ENCODE results near the gene SLC48A1.

Gene SLC48A1

GRCh38 chr12:47819896-47820630 lies 47.0 kb downstream of the SLC48A1 start, which contains the start of gene HDAC7:
HDAC7 (minus strand) TSS chr12:47819903; CDS start chr12:47819785, 118 bp downstream.
- CTCF ChIA-PET = interaction anchor here (1.0 to 29.3 kb wide), 3 partner anchors 12 to 28 kb away, joined by 4 to 716 read pairs (median 70); no protein-coding TSS in a partner anchor
- H3K36me3 Mint-ChIP-seq = peaks cover 41% of the 10 kb centered on the region
- peak within 1 kb of the TSS; percentile 95 for H3K27ac Mint-ChIP-seq
- peak; percentile 88 for DNase-seq
- H3K9me3 Mint-ChIP-seq = no peaks in the 10 kb centered on the region
- H3K4me1 Mint-ChIP-seq = peaks cover 73% of the 10 kb centered on the region
- H3K4me3 Mint-ChIP-seq = peak within 1 kb of the TSS; percentile 94
- H3K27me3 Mint-ChIP-seq = no peaks in the 10 kb centered on the region

GRCh38 chr12:47820631-47821345 lies 47.8 kb downstream of the SLC48A1 start:
- peak overlapping the region; percentile 95 for H3K27ac Mint-ChIP-seq
- H3K4me1 Mint-ChIP-seq = peaks cover 73% of the 10 kb centered on the region
- no peaks in the 10 kb centered on the region for H3K9me3 Mint-ChIP-seq
- CTCF ChIA-PET = interaction anchor here (0.6 to 29.3 kb wide), 3 partner anchors 12 to 41 kb away, joined by 3 to 716 read pairs (median 70); no protein-coding TSS in a partner anchor
- H3K4me3 Mint-ChIP-seq = peak overlapping the region; percentile 93
- peaks cover 37% of the 10 kb centered on the region for H3K36me3 Mint-ChIP-seq
- H3K27me3 Mint-ChIP-seq = no peaks in the 10 kb centered on the region
- no peak for DNase-seq

- H3K9me3 Mint-ChIP-seq = no peaks in the 10 kb centered on the region
- no peaks in the 10 kb centered on the region for H3K27me3 Mint-ChIP-seq
- DNase-seq = no peak
- H3K27ac Mint-ChIP-seq = peak overlapping the region; percentile 95
- peak overlapping the region; percentile 93 for H3K4me3 Mint-ChIP-seq
- H3K4me1 Mint-ChIP-seq = peaks cover 73% of the 10 kb centered on the region
- CTCF ChIA-PET = interaction anchor here (0.6 to 29.3 kb wide), 4 partner anchors 13 to 41 kb away, joined by 3 to 716 read pairs (median 38); no protein-coding TSS in a partner anchor
- H3K36me3 Mint-ChIP-seq = peaks cover 33% of the 10 kb centered on the region
Measured at GRCh38 chr12:47821346-47821706, 48.3 kb downstream of the SLC48A1 start.

- H3K4me3 Mint-ChIP-seq = no peak overlapping the region
- H3K27me3 Mint-ChIP-seq = no peaks in the 10 kb centered on the region
- CTCF ChIA-PET = interaction anchor here (1.7 to 29.3 kb wide), 3 partner anchors 13 to 20 kb away, joined by 5 to 716 read pairs (median 70); no protein-coding TSS in a partner anchor
- peaks cover 26% of the 10 kb centered on the region for H3K36me3 Mint-ChIP-seq
- peak overlapping the region; percentile 63 for H3K27ac Mint-ChIP-seq
- H3K4me1 Mint-ChIP-seq = peaks cover 74% of the 10 kb centered on the region
- H3K9me3 Mint-ChIP-seq = no peaks in the 10 kb centered on the region
- no peak for DNase-seq
Measured at GRCh38 chr12:47822401-47822800, 49.4 kb downstream of the SLC48A1 start.

- Mint-ChIP-seq H3K36me3 (peaks cover 22% of the 10 kb centered on the region), H3K27me3 (no peaks in the 10 kb centered on the region), H3K9me3 (no peaks in the 10 kb centered on the region), H3K4me1 (peaks cover 75% of the 10 kb centered on the region), H3K4me3 (no peak overlapping the region), H3K27ac (peak overlapping the region; percentile 90)
- DNase-seq = no peak
- CTCF ChIA-PET = interaction anchor here (1.7 to 29.3 kb wide), 3 partner anchors 13 to 21 kb away, joined by 5 to 716 read pairs (median 70); no protein-coding TSS in a partner anchor
Measured at GRCh38 chr12:47822863-47823262, 49.8 kb downstream of the SLC48A1 start.

- Mint-ChIP-seq H3K27ac (peak overlapping the region; percentile 90), H3K4me1 (peaks cover 82% of the 10 kb centered on the region), H3K27me3 (no peaks in the 10 kb centered on the region), H3K9me3 (no peaks in the 10 kb centered on the region), H3K36me3 (peaks cover 15% of the 10 kb centered on the region), H3K4me3 (no peak overlapping the region)
- CTCF ChIA-PET = interaction anchor here (29.3 kb wide), 1 partner anchor 12 kb away, joined by 716 read pairs; no protein-coding TSS in a partner anchor
- no peak for DNase-seq
Measured at GRCh38 chr12:47823422-47824086, 50.5 kb downstream of the SLC48A1 start.

GRCh38 chr12:47824198-47824597 lies 51.2 kb downstream of the SLC48A1 start:
- peaks cover 89% of the 10 kb centered on the region for H3K4me1 Mint-ChIP-seq
- CTCF ChIA-PET = interaction anchor here (1.0 to 1.7 kb wide), 5 partner anchors 10 to 23 kb away, joined by 3 to 6 read pairs (median 5); no protein-coding TSS in a partner anchor
- H3K9me3 Mint-ChIP-seq = no peaks in the 10 kb centered on the region
- peak overlapping the region; percentile 90 for H3K27ac Mint-ChIP-seq
- H3K4me3 Mint-ChIP-seq = peak overlapping the region; percentile 31
- no peaks in the 10 kb centered on the region for H3K27me3 Mint-ChIP-seq
- peaks cover 10% of the 10 kb centered on the region for H3K36me3 Mint-ChIP-seq
- peak; percentile 69 for DNase-seq

- Mint-ChIP-seq H3K9me3 (no peaks in the 10 kb centered on the region), H3K4me1 (peaks cover 93% of the 10 kb centered on the region), H3K4me3 (peak overlapping the region; percentile 50), H3K27me3 (no peaks in the 10 kb centered on the region), H3K27ac (peak overlapping the region; percentile 90), H3K36me3 (peaks cover 10% of the 10 kb centered on the region)
- CTCF ChIA-PET = interaction anchor here (1.0 to 1.7 kb wide), 5 partner anchors 9 to 23 kb away, joined by 3 to 6 read pairs (median 5); no protein-coding TSS in a partner anchor
- no peak for DNase-seq
Measured at GRCh38 chr12:47824635-47825034, 51.6 kb downstream of the SLC48A1 start.

GRCh38 chr12:47825173-47825639 lies 52.2 kb downstream of the SLC48A1 start:
- CTCF ChIA-PET = interaction anchor here (1.4 to 1.7 kb wide), 4 partner anchors 9 to 21 kb away, joined by 3 to 6 read pairs (median 5); no protein-coding TSS in a partner anchor
- peaks cover 9% of the 10 kb centered on the region for H3K36me3 Mint-ChIP-seq
- H3K9me3 Mint-ChIP-seq = no peaks in the 10 kb centered on the region
- DNase-seq = no peak
- H3K27ac Mint-ChIP-seq = peak overlapping the region; percentile 90
- peaks cover 95% of the 10 kb centered on the region for H3K4me1 Mint-ChIP-seq
- H3K27me3 Mint-ChIP-seq = no peaks in the 10 kb centered on the region
- H3K4me3 Mint-ChIP-seq = no peak overlapping the region

- H3K27ac Mint-ChIP-seq = peak overlapping the region; percentile 87
- no peak overlapping the region for H3K4me3 Mint-ChIP-seq
- no peak for DNase-seq
- H3K36me3 Mint-ChIP-seq = peaks cover 10% of the 10 kb centered on the region
- CTCF ChIA-PET = interaction anchor here (1.0 to 24.7 kb wide), 5 partner anchors 10 to 113 kb away, joined by 3 to 716 read pairs (median 16); partner anchors contain the start of gene HDAC7
- H3K4me1 Mint-ChIP-seq = peaks cover 95% of the 10 kb centered on the region
- H3K27me3 Mint-ChIP-seq = no peaks in the 10 kb centered on the region
- H3K9me3 Mint-ChIP-seq = no peaks in the 10 kb centered on the region
Measured at GRCh38 chr12:47828008-47828975, 55.3 kb downstream of the SLC48A1 start.

GRCh38 chr12:47828976-47829482 lies 56.0 kb downstream of the SLC48A1 start:
- H3K27me3 Mint-ChIP-seq = no peaks in the 10 kb centered on the region
- CTCF ChIA-PET = interaction anchor here (1.5 to 24.7 kb wide), 4 partner anchors 9 to 87 kb away, joined by 5 to 716 read pairs (median 280); partner anchors contain the start of gene HDAC7
- H3K36me3 Mint-ChIP-seq = peaks cover 10% of the 10 kb centered on the region
- no peaks in the 10 kb centered on the region for H3K9me3 Mint-ChIP-seq
- peaks cover 95% of the 10 kb centered on the region for H3K4me1 Mint-ChIP-seq
- DNase-seq = no peak
- H3K27ac Mint-ChIP-seq = peak overlapping the region; percentile 87
- peak overlapping the region; percentile 44 for H3K4me3 Mint-ChIP-seq

GRCh38 chr12:47829584-47829983 lies 56.5 kb downstream of the SLC48A1 start:
- Mint-ChIP-seq H3K36me3 (peaks cover 7% of the 10 kb centered on the region), H3K4me1 (peaks cover 95% of the 10 kb centered on the region), H3K4me3 (peak overlapping the region; percentile 44), H3K27me3 (no peaks in the 10 kb centered on the region), H3K9me3 (no peaks in the 10 kb centered on the region), H3K27ac (peak overlapping the region; percentile 87)
- DNase-seq = no peak
- CTCF ChIA-PET = interaction anchor here (1.5 to 24.7 kb wide), 4 partner anchors 8 to 87 kb away, joined by 5 to 716 read pairs (median 280); partner anchors contain the start of gene HDAC7

Measured in activated naive CD4-positive, alpha-beta T cell treated with anti-CD3 and anti-CD28 coated beads, Interleukin-2, amount 10 ng/mL, durations not matched to agents 7 days and 5 days (primary cell).